DOHH2 (cell line): ENCODE data around the gene MRAP2.

ENCODE experiments used
- H3F3A ChIP-seq: fragments of 200-600 bp; sonication (generic), shearing (Covaris generic); 2 replicates; pipeline ENCODE4 v1.6.0; 2016; ENCODE audit warnings: antibody characterized with exemption, mild to moderate bottlenecking; ENCODE audit not compliant: control insufficient read depth, insufficient read depth
- H3K27ac ChIP-seq: fragments of 200-600 bp; sonication (generic); 2 replicates; pipeline ENCODE4 v1.5.1; 2014; ENCODE audit warnings: low read depth, mild to moderate bottlenecking, low read length, moderate library complexity
- H3K27me3 ChIP-seq: fragments of 200-600 bp; sonication (generic); 2 replicates; pipeline ENCODE4 v1.6.1; 2014; ENCODE audit warnings: mild to moderate bottlenecking, low read length, mixed read lengths; ENCODE audit not compliant: control insufficient read depth
- H3K36me3 ChIP-seq: fragments of 200-600 bp; sonication (generic); 2 replicates; pipeline ENCODE4 v1.6.1; 2014; ENCODE audit warnings: mild to moderate bottlenecking, low read length, moderate library complexity, mixed read lengths; ENCODE audit not compliant: control insufficient read depth
- H3K4me1 ChIP-seq: fragments of 200-600 bp; sonication (generic); 2 replicates; pipeline ENCODE4 v1.6.1; 2014; ENCODE audit warnings: mild to moderate bottlenecking, low read length, mixed read lengths; ENCODE audit not compliant: control insufficient read depth
- H3K4me2 ChIP-seq: fragments of 200-600 bp; sonication (generic); 2 replicates; pipeline ENCODE4 v1.6.0; 2014; ENCODE audit warnings: mild to moderate bottlenecking, low read length, moderate library complexity
- H3K4me3 ChIP-seq: fragments of 200-600 bp; sonication (generic); 2 replicates; pipeline ENCODE4 v1.5.1; 2014; ENCODE audit warnings: mild to moderate bottlenecking, low read length, mixed read lengths
- H3K79me2 ChIP-seq: fragments of 200-600 bp; sonication (generic); 2 replicates; pipeline ENCODE4 v1.6.1; 2014; ENCODE audit warnings: mild to moderate bottlenecking, low read length, mixed read lengths; ENCODE audit not compliant: control insufficient read depth
- H3K9me2 ChIP-seq: fragments of 200-600 bp; sonication (generic); replicated peaks from 2 replicates; pipeline ENCODE4 v1.6.1; 2014; ENCODE audit warnings: mild to moderate bottlenecking, low read length, mixed read lengths; ENCODE audit not compliant: control insufficient read depth
- H3K9me3 ChIP-seq: fragments of 200-600 bp; sonication (generic); 2 replicates; pipeline ENCODE4 v1.6.1; 2014; ENCODE audit warnings: antibody characterized with exemption, low read length, mixed read lengths; ENCODE audit not compliant: control insufficient read depth, insufficient read depth
- H4K20me1 ChIP-seq: fragments of 200-600 bp; sonication (generic); 2 replicates; pipeline ENCODE4 v1.6.0; 2014; ENCODE audit warnings: low read depth, mild to moderate bottlenecking, antibody characterized with exemption, low read length, moderate library complexity; ENCODE audit not compliant: control insufficient read depth, insufficient read depth
- EZH2phosphoT487 ChIP-seq: fragments of 200-600 bp; sonication (generic); IDR thresholded peaks from 2 replicates; pipeline ENCODE4 v1.6.1; 2017; ENCODE audit warnings: borderline replicate concordance, mild to moderate bottlenecking, antibody characterized with exemption, low read length, moderate library complexity, mixed read lengths
- TF ChIP-seq, protein P1 (sequence below): fragments of 200-600 bp; sonication (generic); IDR thresholded peaks from one replicate; pipeline ENCODE4 v1.5.1; 2014; ENCODE audit warnings: antibody characterized with exemption, mild to moderate bottlenecking, low read depth, low read length; ENCODE audit not compliant: poor library complexity, severe bottlenecking

Gene MRAP2

DNA sequence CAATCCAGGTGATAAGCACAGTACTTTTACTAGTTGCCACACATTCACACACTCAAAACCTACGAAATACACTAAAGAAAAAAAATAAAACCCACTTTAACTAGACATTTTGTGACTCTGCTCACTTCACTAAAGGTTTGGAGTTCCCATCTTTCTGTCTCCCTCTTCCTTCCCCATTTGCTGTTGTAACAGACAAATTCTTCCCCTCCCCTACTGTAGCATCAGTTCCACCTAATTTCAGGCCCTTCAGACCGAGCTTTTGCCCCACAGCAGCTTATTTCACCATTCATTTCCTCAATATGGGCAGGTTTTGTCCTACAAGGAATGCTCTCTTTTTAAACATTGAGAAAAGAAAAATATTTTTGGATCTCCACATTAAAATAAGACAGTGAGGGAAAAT, 31.3 kb upstream of the MRAP2 start:
- H3K79me2 ChIP-seq = no peaks in the 10 kb centered on the region
- no peaks in the 10 kb centered on the region for H4K20me1 ChIP-seq
- H3K9me3 ChIP-seq = no peaks in the 10 kb centered on the region
- no peak overlapping the region for H3K4me2 ChIP-seq
- no peaks in the 10 kb centered on the region for H3K9me2 ChIP-seq
- no peak overlapping the region for H3K27ac ChIP-seq
- no peak for TF ChIP-seq EZH2phosphoT487
- TF ChIP-seq, protein P1, sequence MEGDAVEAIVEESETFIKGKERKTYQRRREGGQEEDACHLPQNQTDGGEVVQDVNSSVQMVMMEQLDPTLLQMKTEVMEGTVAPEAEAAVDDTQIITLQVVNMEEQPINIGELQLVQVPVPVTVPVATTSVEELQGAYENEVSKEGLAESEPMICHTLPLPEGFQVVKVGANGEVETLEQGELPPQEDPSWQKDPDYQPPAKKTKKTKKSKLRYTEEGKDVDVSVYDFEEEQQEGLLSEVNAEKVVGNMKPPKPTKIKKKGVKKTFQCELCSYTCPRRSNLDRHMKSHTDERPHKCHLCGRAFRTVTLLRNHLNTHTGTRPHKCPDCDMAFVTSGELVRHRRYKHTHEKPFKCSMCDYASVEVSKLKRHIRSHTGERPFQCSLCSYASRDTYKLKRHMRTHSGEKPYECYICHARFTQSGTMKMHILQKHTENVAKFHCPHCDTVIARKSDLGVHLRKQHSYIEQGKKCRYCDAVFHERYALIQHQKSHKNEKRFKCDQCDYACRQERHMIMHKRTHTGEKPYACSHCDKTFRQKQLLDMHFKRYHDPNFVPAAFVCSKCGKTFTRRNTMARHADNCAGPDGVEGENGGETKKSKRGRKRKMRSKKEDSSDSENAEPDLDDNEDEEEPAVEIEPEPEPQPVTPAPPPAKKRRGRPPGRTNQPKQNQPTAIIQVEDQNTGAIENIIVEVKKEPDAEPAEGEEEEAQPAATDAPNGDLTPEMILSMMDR = no peak
- H3K36me3 ChIP-seq = no peaks in the 10 kb centered on the region
- H3K27me3 ChIP-seq = 0 out of 2 replicates have a peak, but pooled peaks cover 3% of the 10 kb centered on the region
- no peak overlapping the region for H3K4me3 ChIP-seq
- no peaks in the 10 kb centered on the region for H3K4me1 ChIP-seq
- H3F3A ChIP-seq = no peaks in the 10 kb centered on the region

DNA sequence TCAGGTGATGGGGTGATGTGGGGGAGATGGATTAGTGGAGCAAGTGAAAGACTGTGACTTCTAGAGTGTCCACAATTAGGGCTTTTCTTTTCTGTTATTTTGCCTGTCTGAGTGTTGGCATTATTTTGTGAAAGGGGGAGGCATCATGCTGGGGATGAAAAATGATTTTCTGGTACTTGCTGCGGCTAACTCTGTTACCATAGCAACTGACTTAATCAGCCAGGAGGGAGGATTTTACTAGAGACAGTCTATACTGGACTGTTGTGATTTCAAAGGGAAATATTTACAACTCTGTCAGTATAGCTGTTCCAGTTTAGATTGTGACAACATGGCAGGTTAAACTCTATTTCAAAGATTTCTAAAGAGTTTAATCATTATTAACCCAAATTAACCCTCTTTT, 30.4 kb upstream of the MRAP2 start:
- H3K4me1 ChIP-seq = no peaks in the 10 kb centered on the region
- no peaks in the 10 kb centered on the region for H3K9me2 ChIP-seq
- 0 out of 2 replicates have a peak, but pooled peaks cover 3% of the 10 kb centered on the region for H3K27me3 ChIP-seq
- H4K20me1 ChIP-seq = no peaks in the 10 kb centered on the region
- H3F3A ChIP-seq = no peaks in the 10 kb centered on the region
- TF ChIP-seq, protein P1 = no peak
- no peak for TF ChIP-seq EZH2phosphoT487
- no peak overlapping the region for H3K4me3 ChIP-seq
- no peak overlapping the region for H3K27ac ChIP-seq
- no peaks in the 10 kb centered on the region for H3K36me3 ChIP-seq
- H3K79me2 ChIP-seq = no peaks in the 10 kb centered on the region
- no peak overlapping the region for H3K4me2 ChIP-seq
- no peaks in the 10 kb centered on the region for H3K9me3 ChIP-seq

DNA sequence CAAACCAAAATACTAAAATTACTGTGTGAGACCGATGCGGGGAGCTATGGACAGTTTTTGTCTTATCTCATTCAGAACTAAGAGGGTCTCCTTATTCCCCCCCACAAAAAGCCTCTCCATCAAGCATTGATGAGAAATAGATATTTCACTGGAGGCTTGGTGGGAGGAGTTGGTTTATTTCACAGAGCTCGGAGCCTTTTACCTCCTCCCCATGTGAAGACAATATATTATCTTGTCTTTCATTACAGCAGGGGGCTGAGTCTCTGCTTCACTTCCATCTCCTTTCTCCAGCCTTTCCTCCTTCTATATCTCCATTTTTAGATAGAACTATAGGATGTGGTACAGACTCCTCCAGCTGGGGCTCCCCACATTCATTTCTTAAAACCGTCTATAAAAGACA, 29.9 kb upstream of the MRAP2 start:
- no peaks in the 10 kb centered on the region for H4K20me1 ChIP-seq
- no peak for TF ChIP-seq EZH2phosphoT487
- H3K36me3 ChIP-seq = no peaks in the 10 kb centered on the region
- H3K4me1 ChIP-seq = no peaks in the 10 kb centered on the region
- no peak overlapping the region for H3K4me2 ChIP-seq
- H3K27ac ChIP-seq = no peak overlapping the region
- H3K79me2 ChIP-seq = no peaks in the 10 kb centered on the region
- H3F3A ChIP-seq = no peaks in the 10 kb centered on the region
- no peaks in the 10 kb centered on the region for H3K9me2 ChIP-seq
- H3K4me3 ChIP-seq = no peak overlapping the region
- no peaks in the 10 kb centered on the region for H3K9me3 ChIP-seq
- H3K27me3 ChIP-seq = 0 out of 2 replicates have a peak, but pooled peaks cover 2% of the 10 kb centered on the region

DNA sequence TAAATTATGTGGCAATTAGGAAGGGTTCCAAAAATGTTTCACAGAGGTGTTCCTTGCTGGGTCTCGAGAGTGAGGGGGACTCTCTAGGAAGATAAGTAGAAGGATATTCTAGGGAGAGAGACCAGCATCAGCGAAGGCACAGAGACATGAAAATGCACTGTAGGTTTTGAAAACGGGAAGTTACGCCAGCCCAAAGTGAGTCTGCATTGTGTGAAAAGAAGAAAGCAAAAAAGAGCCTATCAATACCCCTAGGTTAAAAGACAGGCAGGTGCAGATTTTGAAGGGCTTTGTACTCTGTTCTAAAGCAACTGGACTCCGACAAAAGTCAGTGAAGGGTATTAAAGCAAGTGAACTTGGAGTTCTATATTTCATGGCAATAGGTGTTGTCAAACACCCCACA, 25.7 kb upstream of the MRAP2 start:
- H3K9me2 ChIP-seq = no peaks in the 10 kb centered on the region

More for the DNA sequence above, 25.7 kb upstream of the MRAP2 start:
- no peaks in the 10 kb centered on the region for H3K9me3 ChIP-seq
- H3K4me2 ChIP-seq = no peak overlapping the region
- H3K79me2 ChIP-seq = no peaks in the 10 kb centered on the region
- no peaks in the 10 kb centered on the region for H3K27me3 ChIP-seq
- no peaks in the 10 kb centered on the region for H3K4me1 ChIP-seq
- H3F3A ChIP-seq = no peaks in the 10 kb centered on the region
- no peaks in the 10 kb centered on the region for H4K20me1 ChIP-seq
- H3K36me3 ChIP-seq = no peaks in the 10 kb centered on the region
- TF ChIP-seq, protein P1 = no peak
- no peak for TF ChIP-seq EZH2phosphoT487
- no peak overlapping the region for H3K4me3 ChIP-seq
- H3K27ac ChIP-seq = no peak overlapping the region
